ENCODE results near the gene PSMB8.

- TF ChIP-seq POLR2AphosphoS5 (IDR thresholded peaks at IDR 0.05) (no peak), CTCF (IDR thresholded peaks at IDR 0.05) (no peak), POLR2A (IDR thresholded peaks at IDR 0.05) (no peak), EP300 (IDR thresholded peaks at IDR 0.05; ENCODE audit: low read depth) (no peak)
Measured at GRCh38 chr6:32835167-32835893, 8.5 kb downstream of the PSMB8 start.
